Upper lobe of left lung (tissue), 4 donors: ENCODE measurements around the gene PMVK.

Experiments
- CTCF ChIP-seq, 6 experiments: fragments of 450-650 bp in 4 of 6; fragments of 200-600 bp in 2 of 6; sonication (generic) in 2 of 6; IDR thresholded peaks; one replicate each; pipeline ENCODE4 v1.5.1; 2016 to 2019; ENCODE audit warnings: antibody characterized with exemption in 6 of 6
- EP300 ChIP-seq, 4 donors: sonication (generic); formaldehyde crosslinking; IDR thresholded peaks; one replicate each; pipeline ENCODE4 v1.5.1; 2017; ENCODE audit warnings: antibody characterized with exemption in 4 of 4, control low read depth in 2 of 4
- POLR2A ChIP-seq, 4 donors: fragments of 450-650 bp; IDR thresholded peaks; one replicate each; pipeline ENCODE4 v1.5.1; 2016 to 2017; ENCODE audit warnings: antibody characterized with exemption in 4 of 4, mild to moderate bottlenecking in 2 of 4
- POLR2AphosphoS5 ChIP-seq, 2 donors: sonication (generic); formaldehyde crosslinking; IDR thresholded peaks; one replicate each; pipeline ENCODE4 v1.5.1; 2017; ENCODE audit warnings: antibody characterized with exemption in 2 of 2

GRCh38 chr1:154886281-154887015 is 50.1 kb downstream of the PMVK start:
- no peak for TF ChIP-seq CTCF (IDR thresholded peaks at IDR 0.05)
- no peak for TF ChIP-seq POLR2AphosphoS5 (IDR thresholded peaks at IDR 0.05)
- no peak for TF ChIP-seq POLR2A (IDR thresholded peaks at IDR 0.05)
- TF ChIP-seq EP300 (IDR thresholded peaks at IDR 0.05), result no peak
